Mesodermal cell (in vitro differentiated cells): ENCODE measurements around the gene PCDH9.

Experiments used
- H3K27ac ChIP-seq: 2 replicates; pipeline ENCODE4 v1.7.0; 2013; ENCODE audit warnings: mild to moderate bottlenecking, low read depth, low read length, moderate library complexity; ENCODE audit not compliant: severe bottlenecking
- H3K36me3 ChIP-seq: 2 replicates; pipeline ENCODE4 v1.7.1; 2013; ENCODE audit warnings: mild to moderate bottlenecking, low read length, moderate library complexity; ENCODE audit not compliant: control insufficient read depth, insufficient read depth
- H3K4me1 ChIP-seq: one replicate; pipeline ENCODE4 v1.7.1; 2013; ENCODE audit warnings: mild to moderate bottlenecking, low read length; ENCODE audit not compliant: insufficient read depth, control insufficient read depth, poor library complexity, severe bottlenecking
- H3K4me3 ChIP-seq: 2 replicates; pipeline ENCODE4 v1.7.0; 2013; ENCODE audit warnings: low read length, control low read depth, mild to moderate bottlenecking; ENCODE audit not compliant: insufficient read depth, poor library complexity, severe bottlenecking; ENCODE audit errors: extremely low read depth
- H3K9me3 ChIP-seq: 2 replicates; pipeline ENCODE4 v1.7.1; 2013; ENCODE audit warnings: mild to moderate bottlenecking, low read length, moderate library complexity; ENCODE audit not compliant: control insufficient read depth
- WGBS, 2 experiments: methylation state at CpG; one replicate each; pipeline ENCODE4 v1.1.5; 2013; ENCODE audit warnings: missing lambda C conversion rate in 2 of 2; ENCODE audit not compliant: insufficient coverage in 2 of 2; 5-methylcytosine and 5-hydroxymethylcytosine counted together

PCDH9 gene

GRCh38 chr13:66446413-66446812 lies 783.7 kb downstream of the PCDH9 start:
- Histone ChIP-seq H3K36me3 (no peaks in the 10 kb centered on the region), H3K4me1 (no peaks in the 10 kb centered on the region), H3K4me3 (no peak overlapping the region), H3K9me3 (no peaks in the 10 kb centered on the region), H3K27ac (no peak overlapping the region)
- WGBS, 2 experiments, result 78% methylated on average over 2 of the region's 4 CpGs; no CpG with 5 or more reads in 1 of the 2 experiments

GRCh38 chr13:66443926-66444325 lies 786.2 kb downstream of the PCDH9 start:
- Histone ChIP-seq H3K4me3 (no peak overlapping the region), H3K9me3 (no peaks in the 10 kb centered on the region), H3K4me1 (no peaks in the 10 kb centered on the region), H3K36me3 (no peaks in the 10 kb centered on the region), H3K27ac (no peak overlapping the region)
- WGBS, 2 experiments, result 100% methylated on average over 1 of the region's 1 CpG; no CpG with 5 or more reads in 1 of the 2 experiments

DNA sequence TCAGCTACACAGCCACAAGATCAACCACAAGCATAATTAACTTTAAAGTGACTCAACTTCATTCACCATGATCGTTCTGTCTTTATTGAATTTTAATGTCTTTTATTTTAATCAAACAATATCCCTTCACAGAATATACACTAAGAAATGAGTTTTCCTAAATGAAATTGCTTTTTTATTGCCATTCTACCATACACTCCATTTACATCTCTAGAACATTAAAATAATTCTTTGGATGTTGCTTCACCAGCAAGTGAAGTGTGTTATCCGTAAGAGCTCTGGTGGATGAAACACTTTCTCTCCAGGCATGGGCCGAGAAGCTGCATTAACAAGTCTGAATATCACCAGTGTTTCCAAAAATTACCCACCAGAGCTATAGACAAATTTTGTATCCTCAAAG lies 789.2 kb downstream of the PCDH9 start:
- Histone ChIP-seq H3K36me3 (no peaks in the 10 kb centered on the region), H3K27ac (no peak overlapping the region), H3K9me3 (no peaks in the 10 kb centered on the region), H3K4me3 (no peak overlapping the region), H3K4me1 (no peaks in the 10 kb centered on the region)
- 100% methylated on average over 1 of the region's 3 CpGs; no CpG with 5 or more reads in 1 of the 2 experiments for WGBS, 2 experiments

- Histone ChIP-seq H3K27ac (no peak overlapping the region), H3K4me1 (no peaks in the 10 kb centered on the region), H3K36me3 (no peaks in the 10 kb centered on the region), H3K4me3 (no peak overlapping the region), H3K9me3 (no peaks in the 10 kb centered on the region)
These were observed 799.4 kb downstream of the PCDH9 start for GRCh38 chr13:66430728-66431127.

GRCh38 chr13:66430269-66430668 lies 799.9 kb downstream of the PCDH9 start:
- Histone ChIP-seq H3K9me3 (no peaks in the 10 kb centered on the region), H3K27ac (no peak overlapping the region), H3K4me3 (no peak overlapping the region), H3K36me3 (no peaks in the 10 kb centered on the region), H3K4me1 (no peaks in the 10 kb centered on the region)

DNA sequence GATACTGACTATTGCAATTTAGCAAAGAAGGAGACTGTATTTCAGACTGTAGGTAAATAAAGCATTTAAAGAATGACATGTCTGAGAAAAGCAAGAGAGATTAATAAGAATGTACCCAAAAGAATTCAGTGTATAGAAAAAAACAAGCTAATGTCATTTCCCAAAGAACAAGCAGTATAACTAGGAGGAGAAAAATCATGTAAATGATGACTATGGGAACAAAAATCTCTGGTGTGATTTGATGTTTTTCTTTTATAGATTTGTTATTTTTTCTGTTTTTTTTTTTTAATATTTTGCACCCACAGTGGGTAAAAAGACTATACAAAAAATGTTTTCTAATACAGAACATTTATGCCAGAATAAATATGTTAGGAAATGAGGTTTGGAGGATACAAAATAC lies 801.0 kb downstream of the PCDH9 start:
- no peaks in the 10 kb centered on the region for H3K36me3 ChIP-seq
- no peaks in the 10 kb centered on the region for H3K9me3 ChIP-seq
- no peak overlapping the region for H3K27ac ChIP-seq
- H3K4me3 ChIP-seq, result no peak overlapping the region
- no peaks in the 10 kb centered on the region for H3K4me1 ChIP-seq

DNA sequence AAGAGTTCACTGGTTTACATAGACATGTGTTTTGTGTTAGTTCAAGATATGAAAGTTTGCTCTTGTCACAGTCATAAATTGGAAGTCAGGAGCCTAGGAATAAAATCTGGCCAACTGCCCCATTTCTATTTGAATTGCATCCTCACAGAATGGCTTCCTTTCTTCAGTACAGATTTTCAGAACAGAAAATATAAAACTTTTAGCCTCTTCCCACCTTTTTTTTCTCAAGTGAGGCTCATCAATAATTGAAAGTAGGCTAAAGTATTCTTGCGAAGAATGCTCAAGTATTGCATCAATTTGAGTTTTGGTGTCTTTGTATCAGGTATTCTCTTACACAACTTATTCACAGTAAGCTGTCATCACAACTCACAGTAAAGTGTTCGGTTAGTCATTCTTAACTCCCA lies 802.7 kb downstream of the PCDH9 start:
- no CpG with 5 or more reads among the region's 2 CpGs for WGBS, 2 experiments
- Histone ChIP-seq H3K36me3 (no peaks in the 10 kb centered on the region), H3K4me3 (no peak overlapping the region), H3K27ac (no peak overlapping the region), H3K9me3 (no peaks in the 10 kb centered on the region), H3K4me1 (no peaks in the 10 kb centered on the region)

DNA sequence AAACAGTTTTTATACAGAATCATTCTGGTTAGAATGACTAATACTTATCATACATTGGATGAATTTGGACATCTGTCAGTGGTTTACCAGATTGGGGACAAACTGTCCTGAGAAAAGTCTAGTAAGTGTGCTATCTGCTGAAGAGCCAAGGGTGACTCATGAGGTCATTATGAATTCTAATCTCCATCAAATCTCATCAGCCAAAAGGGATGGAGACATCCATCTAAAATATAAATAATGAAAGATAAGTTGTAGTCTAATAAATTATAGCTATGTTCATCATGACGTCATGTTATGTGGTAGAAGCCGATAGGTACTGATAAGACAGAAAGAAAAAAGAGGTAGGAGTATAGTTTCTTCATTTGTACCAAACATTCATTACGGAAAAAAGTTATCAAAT lies 804.4 kb downstream of the PCDH9 start:
- Histone ChIP-seq H3K27ac (no peak overlapping the region), H3K4me1 (no peaks in the 10 kb centered on the region), H3K36me3 (no peaks in the 10 kb centered on the region), H3K9me3 (no peaks in the 10 kb centered on the region), H3K4me3 (no peak overlapping the region)
- WGBS, 2 experiments, result no CpG with 5 or more reads among the region's 3 CpGs

- Histone ChIP-seq H3K9me3 (no peaks in the 10 kb centered on the region), H3K4me1 (no peaks in the 10 kb centered on the region), H3K27ac (no peak overlapping the region), H3K4me3 (no peak overlapping the region), H3K36me3 (no peaks in the 10 kb centered on the region)
- no CpG with 5 or more reads among the region's 2 CpGs for WGBS, 2 experiments
These were observed 805.7 kb downstream of the PCDH9 start for GRCh38 chr13:66424422-66424821.

GRCh38 chr13:66415444-66415843 lies 814.7 kb downstream of the PCDH9 start:
- WGBS, 2 experiments, result 60 to 100% methylated on average over 2 of the region's 2 CpGs
- no peak overlapping the region for H3K27ac ChIP-seq
- H3K9me3 ChIP-seq, result no peaks in the 10 kb centered on the region
- no peaks in the 10 kb centered on the region for H3K36me3 ChIP-seq
- no peak overlapping the region for H3K4me3 ChIP-seq
- H3K4me1 ChIP-seq, result no peaks in the 10 kb centered on the region

GRCh38 chr13:66414066-66414800 lies 815.9 kb downstream of the PCDH9 start:
- H3K4me3 ChIP-seq, result no peak overlapping the region
- no peaks in the 10 kb centered on the region for H3K9me3 ChIP-seq
- no peaks in the 10 kb centered on the region for H3K4me1 ChIP-seq
- WGBS, 2 experiments, result 100% methylated on average over 1 of the region's 3 CpGs; no CpG with 5 or more reads in 1 of the 2 experiments
- H3K27ac ChIP-seq, result no peak overlapping the region
- H3K36me3 ChIP-seq, result no peaks in the 10 kb centered on the region
